ENCODE measurements around the gene PSMD4.
"Not testable (repeated sequence)": the region's sequence is repeated elsewhere in the genome, so short reads cannot be mapped to it uniquely, and the experiment has no call there.

Gene PSMD4

DNA sequence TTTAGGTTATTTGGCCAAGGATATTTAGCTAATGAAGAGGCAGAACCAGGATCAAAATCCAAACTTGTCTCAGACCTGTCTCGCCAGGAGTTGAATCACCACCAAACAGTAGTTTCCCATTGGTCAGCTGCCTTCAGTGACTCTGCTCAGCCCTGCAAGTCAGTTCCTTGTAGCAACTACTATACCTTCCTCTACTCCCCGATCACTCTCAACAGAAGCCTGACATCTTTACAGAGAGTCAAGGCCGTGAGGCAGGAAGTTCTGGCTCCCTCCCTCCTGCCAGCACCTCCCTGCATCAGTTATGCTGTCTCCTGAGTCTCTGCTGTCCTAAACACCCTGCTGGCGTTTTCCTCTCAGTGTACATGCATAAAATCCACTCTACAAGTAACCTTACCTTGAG, 13.2 kb downstream of the PSMD4 start:
- FAIRE-seq = no peak
- no peak for DNase-seq (ENCODE audit: insufficient read length, low spot score)

DNA sequence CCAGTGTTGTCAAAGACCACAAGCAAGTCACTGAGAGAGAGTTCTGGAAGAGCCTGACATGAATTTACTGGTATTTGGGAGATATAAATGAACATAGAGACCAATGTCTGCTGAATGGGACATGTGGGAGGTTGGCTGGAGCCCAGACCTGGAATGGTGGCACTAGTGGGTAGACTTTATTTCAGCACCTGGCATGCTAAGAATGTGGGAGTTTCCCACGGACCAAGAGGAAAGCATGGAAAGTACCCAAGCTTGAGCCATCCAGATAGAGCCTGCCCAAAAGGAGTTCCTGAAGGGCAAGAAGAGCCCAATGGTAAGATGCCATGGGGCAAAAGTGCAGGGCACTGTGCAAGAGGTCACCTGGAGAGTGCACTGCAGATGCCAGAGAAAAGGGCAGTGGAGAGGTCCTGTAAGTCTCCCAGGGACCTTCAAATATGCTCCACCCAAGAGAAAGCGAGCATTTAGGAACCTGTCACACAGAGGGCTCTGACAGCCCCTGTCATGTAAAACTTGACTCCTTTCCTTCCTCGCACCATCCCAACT, 19.5 kb downstream of the PSMD4 start:
- no peak for DNase-seq (ENCODE audit: insufficient read length, low spot score)
- no peak for FAIRE-seq

DNA sequence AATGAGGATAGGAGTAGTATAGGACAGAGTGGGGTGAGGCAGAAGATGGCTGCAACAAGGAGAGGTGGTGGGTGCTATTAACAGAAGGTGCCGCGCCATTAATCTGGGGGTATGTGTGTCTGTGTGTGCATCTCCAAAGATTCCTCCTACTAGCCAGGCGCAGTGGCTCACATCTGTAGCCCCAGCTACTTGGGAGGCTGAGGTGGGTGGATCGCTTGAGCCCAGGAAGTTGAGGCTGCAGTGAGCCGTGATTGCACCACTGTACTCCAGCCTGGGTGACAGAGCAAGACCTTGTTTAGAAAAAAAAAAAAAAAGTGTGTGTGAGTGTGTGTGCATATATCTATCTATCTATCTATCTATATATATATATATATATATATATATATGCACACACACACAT, 20.8 kb downstream of the PSMD4 start:
- FAIRE-seq; DNase-seq (ENCODE audit: insufficient read length, low spot score): not testable (repeated sequence)

DNA sequence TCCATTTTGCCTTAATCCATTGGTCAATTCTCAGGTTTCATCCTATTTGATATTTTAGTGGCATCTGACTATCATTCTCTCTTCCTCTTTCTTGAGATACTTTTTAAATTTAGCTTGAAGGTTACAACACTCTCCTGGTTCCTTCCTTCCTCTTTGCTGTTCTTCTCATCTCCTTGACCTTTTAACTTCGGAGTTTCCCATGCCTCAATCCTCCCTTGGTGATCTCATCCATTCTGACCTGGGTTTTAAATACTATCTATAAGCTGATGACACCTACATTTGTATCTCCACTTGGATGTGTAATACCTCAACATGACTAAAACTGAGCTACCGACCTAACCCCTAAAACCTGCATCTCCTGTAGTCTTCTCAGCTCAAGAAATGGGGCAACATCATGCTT, 22.7 kb downstream of the PSMD4 start:
- DNase-seq (ENCODE audit: insufficient read length, low spot score) = no peak
- FAIRE-seq = no peak

DNA sequence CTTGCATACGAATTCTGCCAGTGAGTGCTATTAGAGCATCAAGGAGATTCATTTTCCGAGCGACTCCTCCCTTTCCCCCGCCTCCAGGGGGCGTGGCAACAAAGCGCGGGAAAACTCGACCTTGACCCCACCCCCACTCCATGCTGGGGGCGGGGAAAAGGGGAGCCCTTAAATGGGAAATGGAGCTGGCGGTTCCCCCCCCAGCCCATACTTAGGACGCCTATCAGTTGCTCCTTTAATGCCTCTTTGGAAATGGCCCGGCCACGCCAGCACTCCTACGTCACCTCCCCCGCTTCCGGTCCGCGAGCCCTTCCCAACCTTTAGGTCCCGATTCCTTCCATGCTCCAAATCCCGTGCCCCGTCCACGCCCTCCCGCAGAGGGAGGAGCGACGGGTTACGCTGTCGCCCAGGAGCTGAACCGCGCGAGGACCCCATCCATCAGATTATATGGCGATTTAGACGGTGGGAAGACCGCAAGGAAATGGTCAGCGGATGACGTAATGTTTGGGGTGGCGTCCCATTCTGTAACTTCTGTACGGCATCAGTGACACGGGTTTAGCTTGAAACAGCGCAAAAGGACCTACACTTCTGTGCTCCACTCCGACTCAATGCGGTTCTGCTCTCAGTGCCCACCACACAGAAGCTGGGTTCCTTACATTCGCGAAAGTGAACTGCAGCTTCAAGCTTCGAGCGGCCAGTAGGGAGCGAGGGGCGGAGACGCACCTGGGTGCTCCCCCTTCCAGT, 26.9 kb downstream of the PSMD4 start:
- FAIRE-seq (no peak), DNase-seq (ENCODE audit: insufficient read length, low spot score) (peak; percentile 70)

DNA sequence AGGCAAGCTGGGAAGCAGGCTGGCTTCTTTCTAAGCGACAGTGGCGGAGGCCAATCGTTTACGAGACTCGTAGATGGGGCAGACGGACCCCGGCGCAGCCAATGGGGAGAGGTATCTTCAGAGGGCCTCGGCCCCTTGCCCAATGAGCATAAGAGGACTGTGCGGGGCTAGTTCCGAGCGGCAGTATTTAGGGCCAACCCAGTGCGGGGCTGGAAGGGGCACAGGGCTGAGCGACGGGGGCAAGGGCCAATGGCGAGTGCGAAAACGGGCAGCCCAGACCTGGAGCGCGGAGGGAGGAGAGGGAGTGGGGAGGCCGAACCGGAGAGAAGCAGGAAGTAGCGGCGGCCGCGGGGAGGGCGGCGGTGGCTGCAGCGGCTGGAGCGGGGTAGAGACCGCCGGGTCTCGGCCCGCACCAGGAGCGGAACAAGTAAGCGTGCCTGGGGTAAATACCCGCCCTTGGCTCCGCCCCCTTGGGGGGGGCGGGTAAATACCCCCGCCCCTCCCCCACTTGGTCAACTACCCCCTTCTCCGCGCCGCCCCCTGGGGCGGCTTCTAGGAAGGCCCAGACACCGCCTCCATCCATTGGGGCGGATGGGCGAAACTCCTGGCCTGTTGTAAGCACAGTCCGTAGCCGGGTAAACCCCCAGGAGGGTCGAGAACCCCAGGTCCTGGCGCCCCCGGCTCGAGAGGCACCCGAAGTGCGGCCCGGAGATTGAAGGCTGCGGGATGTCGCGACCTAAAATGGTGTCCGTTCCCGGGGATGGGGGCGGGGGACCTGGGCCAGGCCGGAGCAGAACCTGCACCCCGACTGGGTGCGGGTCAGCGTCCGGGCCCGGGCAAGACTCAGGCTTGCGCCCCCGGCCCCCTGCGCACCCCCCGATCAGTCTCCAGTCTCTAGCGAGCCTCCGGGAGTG, 27.7 kb downstream of the PSMD4 start, which contains the start of gene ZNF687:
TSS of gene ZNF687 (plus strand) at position 331 of the 914 bp plus-strand sequence. CDS start 3,993 bp downstream, outside the sequence.
- FAIRE-seq = peak; percentile 100
- DNase-seq (ENCODE audit: insufficient read length, low spot score) = peak; percentile 95

DNA sequence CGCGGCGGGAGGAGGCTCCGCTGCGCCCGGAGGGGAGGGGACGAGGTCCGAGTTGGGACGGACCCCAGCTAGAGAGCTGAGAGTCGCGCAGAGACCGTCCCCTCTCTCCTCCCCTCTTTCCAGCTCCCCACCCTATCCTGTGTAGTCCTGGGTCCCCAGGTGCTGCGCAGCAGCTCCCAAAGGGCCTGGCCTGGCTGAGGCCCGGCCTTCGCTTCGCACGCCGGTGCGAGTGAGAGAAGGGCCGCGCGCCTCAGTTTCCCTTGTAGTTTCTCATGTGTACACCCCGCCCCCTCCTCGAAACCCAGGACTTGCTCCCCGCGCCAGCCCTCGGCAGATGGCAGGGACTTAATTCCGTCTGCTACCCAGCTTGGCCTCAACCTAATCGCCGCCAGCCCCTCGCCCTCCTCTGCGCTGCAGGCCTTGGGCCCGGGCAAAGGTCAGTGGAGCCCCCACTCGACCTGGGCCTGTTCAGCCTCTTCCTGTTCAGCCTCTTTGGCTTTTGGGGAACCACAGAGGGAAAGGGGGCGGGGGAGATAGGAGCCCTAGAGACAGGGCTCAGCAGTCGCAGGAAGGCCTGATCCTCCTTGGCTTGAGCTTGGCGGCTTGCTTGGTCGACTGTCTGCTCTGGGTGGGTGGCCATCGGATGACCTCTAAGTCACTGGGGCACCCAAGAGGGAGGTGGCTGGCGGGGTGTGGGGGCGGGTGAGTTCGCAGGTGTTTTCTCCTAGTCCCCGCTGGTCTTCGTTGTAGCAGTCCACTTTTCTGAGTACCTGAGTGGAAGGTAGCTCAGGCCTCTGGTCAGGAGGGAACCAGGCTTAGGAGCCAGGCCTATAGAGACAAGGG, 28.6 kb downstream of the PSMD4 start:
- DNase-seq (ENCODE audit: insufficient read length, low spot score) (no peak), FAIRE-seq (peak; percentile 75)

DNA sequence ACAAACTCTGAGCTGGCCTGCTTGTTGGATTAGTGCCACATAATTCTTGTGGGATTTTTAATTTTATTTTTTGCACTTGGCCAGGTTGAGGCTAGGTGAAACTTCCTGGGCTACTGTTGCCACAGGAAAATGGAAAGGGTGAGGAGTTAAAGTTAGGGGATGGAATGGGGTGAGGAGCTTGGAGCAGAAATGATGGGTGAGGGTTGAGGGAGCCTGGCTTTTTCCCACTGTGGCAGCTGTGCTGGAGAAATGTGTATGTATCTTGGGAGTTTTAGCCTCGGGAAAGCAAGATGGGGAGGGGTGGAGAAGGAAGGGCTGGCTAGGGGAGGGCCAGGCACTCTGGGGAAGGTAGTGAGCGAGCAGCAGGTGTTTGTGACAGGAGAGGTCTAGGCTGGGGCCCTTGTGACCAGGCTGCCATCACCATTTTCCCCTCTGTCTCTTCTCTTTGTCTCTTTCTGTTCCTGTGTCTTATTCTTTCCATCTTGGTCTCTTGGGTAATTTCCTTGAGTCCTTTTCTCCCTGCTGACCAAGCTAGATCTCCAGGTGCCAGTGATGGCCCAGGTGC, 29.6 kb downstream of the PSMD4 start:
- no peak for FAIRE-seq

DNA sequence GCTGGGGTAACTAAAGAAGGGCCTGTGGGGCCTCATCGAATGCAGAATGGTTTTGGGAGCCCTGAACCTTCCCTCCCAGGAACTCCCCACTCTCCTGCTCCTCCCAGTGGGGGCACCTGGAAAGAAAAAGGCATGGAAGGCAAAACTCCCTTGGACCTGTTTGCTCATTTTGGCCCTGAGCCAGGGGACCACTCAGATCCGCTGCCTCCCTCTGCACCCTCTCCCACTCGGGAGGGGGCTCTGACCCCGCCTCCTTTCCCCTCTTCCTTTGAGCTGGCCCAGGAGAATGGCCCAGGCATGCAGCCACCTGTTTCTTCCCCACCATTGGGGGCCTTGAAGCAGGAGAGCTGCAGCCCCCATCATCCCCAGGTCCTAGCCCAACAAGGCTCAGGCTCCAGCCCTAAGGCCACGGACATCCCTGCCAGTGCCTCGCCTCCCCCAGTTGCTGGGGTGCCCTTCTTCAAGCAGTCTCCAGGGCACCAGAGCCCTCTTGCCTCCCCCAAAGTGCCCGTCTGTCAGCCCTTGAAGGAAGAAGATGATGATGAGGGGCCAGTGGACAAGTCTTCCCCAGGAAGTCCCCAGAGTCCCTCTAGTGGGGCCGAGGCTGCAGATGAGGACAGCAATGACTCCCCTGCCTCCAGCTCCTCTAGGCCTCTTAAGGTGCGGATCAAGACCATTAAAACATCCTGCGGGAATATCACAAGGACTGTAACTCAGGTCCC, 32.2 kb downstream of the PSMD4 start:
- no peak for DNase-seq (ENCODE audit: insufficient read length, low spot score)
- no peak for FAIRE-seq

More for the DNA sequence above, 29.6 kb downstream of the PSMD4 start:
- DNase-seq (ENCODE audit: insufficient read length, low spot score) = no peak

DNA sequence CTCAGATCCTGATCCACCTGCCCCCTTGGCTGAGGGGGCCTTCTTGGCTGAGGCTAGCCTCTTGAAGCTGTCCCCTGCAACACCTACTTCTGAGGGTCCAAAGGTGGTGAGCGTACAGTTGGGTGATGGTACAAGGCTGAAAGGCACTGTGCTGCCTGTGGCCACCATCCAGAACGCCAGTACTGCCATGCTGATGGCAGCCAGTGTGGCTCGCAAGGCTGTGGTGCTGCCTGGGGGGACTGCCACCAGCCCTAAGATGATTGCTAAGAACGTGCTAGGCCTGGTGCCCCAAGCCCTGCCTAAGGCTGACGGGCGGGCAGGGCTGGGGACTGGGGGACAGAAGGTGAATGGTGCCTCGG, 32.8 kb downstream of the PSMD4 start:
- no peak for FAIRE-seq

DNA sequence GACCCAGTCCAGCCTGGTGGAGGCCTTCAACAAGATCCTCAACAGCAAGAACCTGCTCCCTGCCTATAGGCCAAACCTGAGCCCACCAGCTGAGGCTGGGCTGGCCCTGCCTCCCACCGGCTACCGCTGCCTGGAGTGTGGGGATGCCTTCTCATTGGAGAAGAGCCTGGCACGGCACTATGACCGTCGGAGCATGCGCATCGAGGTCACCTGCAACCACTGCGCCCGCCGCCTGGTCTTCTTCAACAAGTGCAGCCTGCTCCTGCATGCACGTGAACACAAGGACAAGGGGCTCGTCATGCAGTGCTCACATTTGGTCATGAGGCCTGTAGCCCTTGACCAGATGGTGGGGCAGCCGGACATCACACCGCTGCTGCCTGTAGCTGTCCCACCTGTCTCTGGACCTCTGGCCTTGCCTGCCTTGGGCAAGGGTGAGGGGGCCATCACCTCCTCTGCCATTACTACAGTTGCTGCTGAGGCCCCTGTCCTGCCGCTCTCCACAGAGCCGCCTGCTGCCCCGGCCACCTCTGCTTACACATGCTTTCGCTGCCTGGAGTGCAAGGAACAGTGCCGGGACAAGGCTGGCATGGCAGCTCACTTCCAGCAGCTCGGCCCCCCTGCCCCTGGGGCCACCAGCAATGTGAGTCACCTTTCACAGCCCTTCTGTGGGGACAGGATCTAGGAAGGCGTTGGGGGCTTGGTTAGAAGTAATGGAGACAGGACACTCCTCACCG, 33.4 kb downstream of the PSMD4 start:
- no peak for FAIRE-seq
- DNase-seq (ENCODE audit: insufficient read length, low spot score) = no peak

More for the DNA sequence above, 32.8 kb downstream of the PSMD4 start:
- DNase-seq (ENCODE audit: insufficient read length, low spot score) = no peak

DNA sequence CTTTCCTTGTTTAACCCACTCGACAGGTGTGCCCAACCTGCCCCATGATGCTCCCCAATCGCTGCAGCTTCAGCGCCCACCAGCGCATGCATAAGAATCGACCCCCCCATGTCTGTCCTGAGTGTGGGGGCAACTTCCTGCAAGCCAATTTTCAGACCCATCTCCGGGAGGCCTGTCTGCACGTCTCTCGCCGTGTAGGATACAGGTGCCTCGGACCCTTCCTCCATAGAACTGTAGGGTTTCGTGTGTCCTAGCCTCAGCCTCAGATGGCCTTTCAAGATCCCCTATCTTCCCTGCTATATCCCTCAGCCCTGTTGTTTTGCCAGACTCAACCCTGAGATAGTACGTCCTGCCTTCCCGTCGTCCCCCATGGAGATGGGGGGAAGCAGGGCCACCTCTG, 34.0 kb downstream of the PSMD4 start:
- no peak for DNase-seq (ENCODE audit: insufficient read length, low spot score)
- FAIRE-seq = no peak

DNA sequence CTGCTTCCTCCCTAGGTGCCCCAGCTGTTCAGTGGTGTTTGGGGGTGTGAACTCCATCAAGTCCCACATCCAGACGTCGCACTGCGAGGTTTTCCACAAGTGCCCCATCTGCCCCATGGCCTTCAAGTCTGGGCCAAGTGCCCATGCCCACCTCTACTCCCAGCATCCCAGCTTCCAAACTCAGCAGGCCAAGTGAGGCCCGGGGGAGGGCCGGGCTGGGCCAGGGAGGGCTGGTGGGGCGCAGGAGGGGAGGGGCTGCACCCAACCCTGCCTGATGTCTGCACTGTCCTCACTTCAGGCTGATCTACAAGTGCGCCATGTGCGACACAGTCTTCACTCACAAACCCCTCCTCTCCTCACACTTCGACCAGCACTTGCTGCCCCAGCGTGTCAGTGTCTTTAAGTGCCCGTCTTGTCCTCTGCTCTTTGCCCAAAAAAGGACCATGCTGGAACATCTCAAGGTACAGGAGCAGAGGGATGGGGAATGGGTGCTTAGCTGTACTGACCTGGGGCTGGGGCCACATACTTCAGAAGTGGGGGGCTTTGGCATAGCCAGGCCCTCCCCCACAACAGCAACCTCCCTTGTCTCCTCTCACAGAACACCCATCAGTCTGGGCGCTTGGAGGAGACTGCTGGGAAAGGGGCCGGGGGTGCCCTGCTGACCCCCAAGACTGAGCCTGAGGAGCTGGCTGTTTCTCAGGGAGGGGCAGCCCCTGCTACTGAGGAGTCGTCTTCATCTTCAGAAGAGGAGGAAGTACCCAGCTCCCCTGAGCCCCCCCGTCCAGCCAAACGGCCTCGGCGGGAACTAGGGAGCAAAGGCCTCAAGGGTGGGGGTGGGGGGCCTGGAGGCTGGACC, 34.8 kb downstream of the PSMD4 start:
- DNase-seq (ENCODE audit: insufficient read length, low spot score) (no peak), FAIRE-seq (no peak)

DNA sequence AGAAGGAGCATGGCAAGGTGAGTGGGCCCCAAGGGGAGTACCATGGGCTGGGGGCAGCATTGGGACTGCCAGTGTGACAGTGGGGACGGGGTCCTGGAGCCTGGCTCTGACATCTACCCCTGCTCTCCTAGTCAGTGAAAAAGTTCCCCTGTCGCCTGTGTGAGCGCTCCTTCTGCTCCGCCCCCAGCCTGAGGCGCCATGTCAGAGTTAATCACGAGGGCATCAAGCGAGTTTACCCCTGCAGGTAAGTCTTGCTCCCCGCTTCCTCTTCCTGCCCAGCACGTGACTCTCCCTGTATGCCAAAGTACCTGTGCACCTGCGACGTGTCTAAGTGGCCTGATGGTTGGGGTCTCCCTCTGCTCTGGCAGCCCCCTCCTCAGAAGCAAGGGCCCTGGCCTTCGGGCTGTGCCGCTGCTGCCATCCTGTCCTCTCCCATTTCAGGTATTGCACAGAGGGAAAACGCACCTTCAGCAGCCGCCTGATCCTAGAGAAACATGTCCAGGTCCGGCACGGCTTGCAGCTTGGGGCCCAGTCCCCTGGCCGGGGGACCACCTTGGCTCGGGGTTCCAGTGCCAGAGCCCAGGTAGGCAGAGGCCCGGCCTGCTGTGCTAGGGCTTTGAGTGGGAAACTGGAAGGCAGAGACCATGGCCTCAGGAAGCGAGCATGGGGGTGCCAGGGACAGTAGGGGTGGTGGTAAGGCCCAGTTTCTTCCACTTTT, 35.6 kb downstream of the PSMD4 start:
- no peak for FAIRE-seq
- DNase-seq (ENCODE audit: insufficient read length, low spot score) = no peak

DNA sequence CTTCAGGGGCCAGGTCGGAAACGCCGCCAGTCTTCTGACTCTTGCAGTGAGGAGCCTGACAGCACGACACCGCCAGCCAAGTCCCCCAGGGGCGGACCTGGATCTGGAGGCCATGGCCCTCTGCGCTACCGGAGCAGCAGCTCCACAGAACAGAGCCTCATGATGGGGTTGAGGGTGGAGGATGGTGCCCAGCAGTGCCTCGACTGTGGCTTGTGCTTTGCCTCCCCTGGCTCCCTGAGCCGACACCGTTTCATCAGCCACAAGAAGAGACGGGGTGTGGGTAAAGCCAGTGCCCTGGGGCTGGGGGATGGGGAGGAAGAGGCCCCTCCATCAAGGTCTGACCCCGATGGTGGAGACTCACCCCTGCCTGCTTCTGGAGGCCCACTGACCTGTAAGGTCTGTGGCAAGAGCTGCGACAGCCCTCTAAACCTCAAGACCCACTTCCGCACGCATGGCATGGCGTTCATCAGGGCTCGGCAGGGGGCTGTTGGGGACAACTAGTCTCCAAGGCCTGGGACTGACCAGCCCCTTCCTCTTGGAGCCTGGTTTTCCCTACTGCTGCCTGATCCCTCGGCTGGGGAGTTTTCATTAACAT, 36.3 kb downstream of the PSMD4 start:
- no peak for DNase-seq (ENCODE audit: insufficient read length, low spot score)
- no peak for FAIRE-seq

DNA sequence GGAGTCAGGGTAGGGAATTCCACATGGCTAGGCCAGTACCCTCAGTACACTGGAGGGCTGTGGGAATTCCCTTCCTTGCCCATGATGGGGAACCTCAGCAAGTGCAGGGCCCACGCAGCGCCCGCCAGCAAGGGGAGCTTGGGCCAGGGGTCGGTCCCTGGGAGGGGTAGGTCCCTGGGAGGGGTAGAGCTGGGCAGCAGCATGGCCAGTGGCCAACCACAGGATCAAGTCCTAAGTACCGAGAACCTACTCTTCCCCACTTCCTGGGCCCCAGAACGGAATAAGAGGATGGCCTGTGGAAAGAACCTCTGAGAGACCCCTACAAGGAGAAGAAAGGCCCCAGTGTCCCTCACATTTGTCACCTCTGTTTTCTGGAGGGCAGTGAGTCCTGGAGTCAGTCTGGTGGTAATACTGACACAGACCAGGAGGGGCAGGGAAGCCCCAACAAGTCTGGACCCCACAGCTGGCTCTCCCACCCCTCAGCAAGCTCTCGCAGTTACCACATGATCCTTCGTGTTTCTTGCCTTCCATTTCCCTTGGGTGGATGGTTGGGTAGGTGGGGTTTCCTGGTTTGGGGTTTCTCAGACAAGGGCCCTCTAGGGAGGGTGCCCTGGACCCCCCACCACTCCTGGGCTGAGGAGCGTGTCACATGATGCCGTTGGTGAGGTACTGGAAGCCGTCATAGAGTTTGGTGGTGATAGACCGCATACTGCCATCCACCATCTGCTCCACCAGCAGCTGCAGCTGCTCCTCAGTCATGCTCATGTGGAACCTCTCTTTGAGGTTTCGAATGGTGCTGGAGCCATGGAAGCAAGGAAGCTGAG, 37.9 kb downstream of the PSMD4 start:
- DNase-seq (ENCODE audit: insufficient read length, low spot score) (no peak), FAIRE-seq (no peak)
